Uterus (tissue), 2 donors: ENCODE data around the gene IKZF3.

Source experiments
- POLR2A ChIP-seq, 2 donors: fragments of 450-650 bp; IDR thresholded peaks; one replicate each; pipeline ENCODE4 v1.6.1; 2016; ENCODE audit warnings: antibody characterized with exemption in 2 of 2, mild to moderate bottlenecking in 1 of 2, moderate library complexity in 1 of 2
- TF ChIP-seq, protein P1 (sequence below), 4 experiments: fragments of 200-600 bp in 2 of 4; fragments of 450-650 bp in 2 of 4; sonication (generic) in 2 of 4; IDR thresholded peaks; one replicate each; pipeline ENCODE4 v1.5.1; 2016 to 2019; ENCODE audit warnings: antibody characterized with exemption in 4 of 4, mild to moderate bottlenecking in 2 of 4, moderate library complexity in 1 of 4

DNA sequence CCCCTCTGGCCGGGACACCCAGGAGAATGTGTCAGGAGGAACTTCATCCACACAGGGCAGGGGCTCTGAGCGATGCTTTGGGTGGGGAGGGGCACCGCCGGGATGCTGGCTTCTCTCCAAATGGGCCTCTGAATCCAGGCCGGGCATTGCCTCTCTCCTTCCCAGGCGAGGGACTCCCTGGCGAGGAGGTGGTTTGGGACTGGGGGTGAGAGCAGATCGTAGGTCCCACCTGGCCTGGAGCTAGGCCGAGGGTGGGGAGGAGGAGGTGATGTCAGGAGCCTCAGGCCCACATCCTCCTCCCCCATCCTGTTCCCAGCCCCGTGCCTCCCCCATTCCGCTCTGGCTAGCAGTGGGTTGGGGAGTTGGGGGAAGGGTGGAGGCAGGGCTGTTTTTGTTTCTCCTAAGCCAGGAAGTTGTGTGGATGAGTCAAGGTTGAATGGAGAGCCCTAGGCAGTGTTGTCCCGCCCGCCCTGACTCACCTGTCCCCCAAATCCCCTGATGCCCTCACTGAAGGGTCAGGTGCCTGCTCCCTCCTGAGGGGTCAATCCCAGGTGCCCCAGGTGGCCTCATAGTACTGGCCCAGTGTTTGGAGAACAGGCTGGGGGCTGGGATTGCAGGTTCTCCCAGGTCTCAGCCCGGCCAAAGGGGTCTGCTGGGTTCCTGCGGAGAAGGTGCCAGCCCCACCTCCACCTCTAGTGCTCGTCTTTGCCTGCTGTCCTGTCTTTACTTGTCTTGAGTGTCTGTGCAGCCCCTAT lies 123.6 kb downstream of the IKZF3 start:
- TF ChIP-seq, protein P1, sequence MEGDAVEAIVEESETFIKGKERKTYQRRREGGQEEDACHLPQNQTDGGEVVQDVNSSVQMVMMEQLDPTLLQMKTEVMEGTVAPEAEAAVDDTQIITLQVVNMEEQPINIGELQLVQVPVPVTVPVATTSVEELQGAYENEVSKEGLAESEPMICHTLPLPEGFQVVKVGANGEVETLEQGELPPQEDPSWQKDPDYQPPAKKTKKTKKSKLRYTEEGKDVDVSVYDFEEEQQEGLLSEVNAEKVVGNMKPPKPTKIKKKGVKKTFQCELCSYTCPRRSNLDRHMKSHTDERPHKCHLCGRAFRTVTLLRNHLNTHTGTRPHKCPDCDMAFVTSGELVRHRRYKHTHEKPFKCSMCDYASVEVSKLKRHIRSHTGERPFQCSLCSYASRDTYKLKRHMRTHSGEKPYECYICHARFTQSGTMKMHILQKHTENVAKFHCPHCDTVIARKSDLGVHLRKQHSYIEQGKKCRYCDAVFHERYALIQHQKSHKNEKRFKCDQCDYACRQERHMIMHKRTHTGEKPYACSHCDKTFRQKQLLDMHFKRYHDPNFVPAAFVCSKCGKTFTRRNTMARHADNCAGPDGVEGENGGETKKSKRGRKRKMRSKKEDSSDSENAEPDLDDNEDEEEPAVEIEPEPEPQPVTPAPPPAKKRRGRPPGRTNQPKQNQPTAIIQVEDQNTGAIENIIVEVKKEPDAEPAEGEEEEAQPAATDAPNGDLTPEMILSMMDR (IDR thresholded peaks at IDR 0.05) = no peak
- TF ChIP-seq POLR2A (IDR thresholded peaks at IDR 0.05) = peak in 1 of 2 donors; percentile 51
